Testis (tissue), 2 donors: ENCODE measurements around the gene COX4I2.

Experiments used
- POLR2A ChIP-seq: fragments of 450-650 bp; IDR thresholded peaks from one replicate; pipeline ENCODE4 v1.6.1; 2017; ENCODE audit warnings: antibody characterized with exemption, mild to moderate bottlenecking, moderate library complexity
- TF ChIP-seq, protein P1 (sequence below), 3 experiments: fragments of 450-650 bp in 2 of 3; fragments of 200-600 bp in 1 of 3; sonication (generic) in 1 of 3; IDR thresholded peaks; one replicate each; pipeline ENCODE4 v1.5.1; 2016 to 2019; ENCODE audit warnings: antibody characterized with exemption in 3 of 3, mild to moderate bottlenecking in 2 of 3, moderate library complexity in 1 of 3

DNA sequence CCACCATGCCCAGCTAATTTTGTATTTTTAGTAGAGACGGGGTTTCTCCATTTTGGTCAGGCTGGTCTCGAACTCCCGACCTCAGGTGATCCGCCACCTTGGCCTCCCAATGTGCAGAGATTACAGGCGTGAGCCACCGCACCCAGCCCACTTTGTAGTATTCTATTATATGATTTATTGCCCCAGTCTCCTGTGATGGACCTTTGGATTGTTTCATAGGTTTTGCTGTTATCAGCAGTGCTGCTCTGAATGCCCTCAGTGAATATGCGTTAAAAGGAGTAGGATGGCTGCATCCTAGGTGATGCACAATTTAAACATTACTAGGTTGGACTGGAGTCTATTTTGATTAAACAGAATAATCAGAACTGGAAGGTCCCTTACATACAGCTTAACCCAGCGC is 22.3 kb upstream of the COX4I2 start:
- TF ChIP-seq, protein P1, sequence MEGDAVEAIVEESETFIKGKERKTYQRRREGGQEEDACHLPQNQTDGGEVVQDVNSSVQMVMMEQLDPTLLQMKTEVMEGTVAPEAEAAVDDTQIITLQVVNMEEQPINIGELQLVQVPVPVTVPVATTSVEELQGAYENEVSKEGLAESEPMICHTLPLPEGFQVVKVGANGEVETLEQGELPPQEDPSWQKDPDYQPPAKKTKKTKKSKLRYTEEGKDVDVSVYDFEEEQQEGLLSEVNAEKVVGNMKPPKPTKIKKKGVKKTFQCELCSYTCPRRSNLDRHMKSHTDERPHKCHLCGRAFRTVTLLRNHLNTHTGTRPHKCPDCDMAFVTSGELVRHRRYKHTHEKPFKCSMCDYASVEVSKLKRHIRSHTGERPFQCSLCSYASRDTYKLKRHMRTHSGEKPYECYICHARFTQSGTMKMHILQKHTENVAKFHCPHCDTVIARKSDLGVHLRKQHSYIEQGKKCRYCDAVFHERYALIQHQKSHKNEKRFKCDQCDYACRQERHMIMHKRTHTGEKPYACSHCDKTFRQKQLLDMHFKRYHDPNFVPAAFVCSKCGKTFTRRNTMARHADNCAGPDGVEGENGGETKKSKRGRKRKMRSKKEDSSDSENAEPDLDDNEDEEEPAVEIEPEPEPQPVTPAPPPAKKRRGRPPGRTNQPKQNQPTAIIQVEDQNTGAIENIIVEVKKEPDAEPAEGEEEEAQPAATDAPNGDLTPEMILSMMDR (IDR thresholded peaks at IDR 0.05), result no peak
- TF ChIP-seq POLR2A, result no peak
